Measurements from ENCODE around the gene CTAGE6. TPM values are rescaled to one million over a fixed set of nuclear protein-coding genes. Genes with fewer than 3 reads are reported as not detected.
"Not testable (repeated sequence)": the region's sequence is repeated elsewhere in the genome, so short reads cannot be mapped to it uniquely, and the experiment has no call there.

Gene CTAGE6
- polyA plus RNA-seq, 1 donor (not counting 4 experiments of a cell fraction or from before 2014, with no cell fraction given) = not detected

DNA sequence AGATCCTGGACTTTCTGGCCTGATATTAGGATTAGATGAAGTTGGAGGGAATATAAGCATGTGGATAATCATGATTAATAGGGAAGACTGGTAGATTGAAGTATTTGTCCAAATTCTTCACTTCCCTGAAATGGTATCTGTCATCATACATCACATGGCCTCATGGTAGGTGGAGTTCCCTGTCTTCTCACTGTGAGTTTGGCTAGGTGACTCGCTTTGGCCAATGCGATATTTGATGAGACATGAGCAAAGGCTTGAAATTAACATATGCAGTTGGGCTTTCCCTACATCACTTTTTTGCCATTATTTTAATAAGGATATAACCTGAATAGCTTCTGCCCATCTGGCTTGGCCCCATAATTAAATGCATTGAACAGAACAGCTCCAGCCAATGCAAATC is 35.1 kb upstream of the CTAGE6 start:
- H3K4me1 ChIP-seq (ENCODE audit: control insufficient read depth, extremely low read depth, insufficient read depth, low read length); H3K9me3 ChIP-seq (ENCODE audit: control insufficient read depth, low read depth, low read length); FAIRE-seq; H3K9me1 ChIP-seq (ENCODE audit: control insufficient read depth, extremely low read depth, insufficient read depth, low read length); H3K27ac ChIP-seq (ENCODE audit: control insufficient read depth, insufficient read depth, low read length); H2AFZ ChIP-seq (ENCODE audit: control insufficient read depth, low read length); H3K79me2 ChIP-seq (ENCODE audit: control insufficient read depth, insufficient read depth, low read length); H3K4me3 ChIP-seq (ENCODE audit: control insufficient read depth in 2 of 3, extremely low read depth in 1 of 3, insufficient read depth in 2 of 3, low read depth in 1 of 3, low read length in 3 of 3); DNase-seq (ENCODE audit: low read depth, low spot score); dilution Hi-C loops (cut with MboI; ENCODE audit: extremely low pct_ligation_motif_present, low sequenced_read_pairs); H3K4me2 ChIP-seq (ENCODE audit: control insufficient read depth, extremely low read depth, insufficient read depth, low read depth, low read length); H3K9ac ChIP-seq (ENCODE audit: control insufficient read depth, extremely low read depth, insufficient read depth, low read length); H3K27me3 ChIP-seq (ENCODE audit: control insufficient read depth, extremely low read depth, insufficient read depth, low read length); H3K36me3 ChIP-seq (ENCODE audit: control insufficient read depth in 2 of 2, extremely low read depth in 1 of 2, insufficient read depth in 2 of 2, low read length in 2 of 2); H4K20me1 ChIP-seq (ENCODE audit: control insufficient read depth, extremely low read depth, insufficient read depth, low read length): not testable (repeated sequence)

DNA sequence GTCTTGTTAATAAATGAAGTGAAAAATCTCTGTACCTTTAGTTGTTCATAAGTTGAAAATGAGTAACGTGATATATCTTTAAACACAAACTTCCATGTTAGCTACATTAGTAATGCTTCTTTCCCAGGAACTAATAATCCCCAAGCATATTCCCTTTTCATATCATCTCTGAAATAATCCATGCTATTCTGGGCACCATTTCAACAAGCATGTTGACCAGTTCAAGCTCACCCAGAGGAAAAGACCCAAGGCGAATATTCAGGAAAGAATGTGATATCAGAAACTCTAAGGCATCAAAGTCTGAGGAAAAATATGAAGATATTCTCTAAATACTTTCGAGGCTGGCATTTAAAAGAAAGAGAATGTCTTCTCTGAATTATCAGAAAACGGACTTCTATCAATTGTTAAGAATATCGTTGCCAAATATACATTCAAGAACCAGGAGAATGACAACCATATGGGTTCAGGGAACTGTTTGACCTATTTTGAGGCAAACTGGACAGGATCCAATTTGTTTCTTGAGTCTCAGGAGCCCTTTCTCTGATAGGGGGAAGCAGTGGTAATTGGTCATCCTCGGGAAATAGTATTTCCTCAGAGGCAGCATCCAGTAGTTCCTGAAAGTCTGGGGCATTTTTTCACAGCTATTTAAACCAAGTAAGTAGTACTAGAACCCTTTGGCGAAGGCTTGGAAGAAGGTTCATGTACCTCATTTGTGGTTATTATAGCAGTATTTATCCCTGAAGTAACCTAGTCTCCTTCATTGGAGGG is 28.1 kb upstream of the CTAGE6 start:
- FAIRE-seq; H3K9ac ChIP-seq (ENCODE audit: control insufficient read depth, extremely low read depth, insufficient read depth, low read length); H3K4me1 ChIP-seq (ENCODE audit: control insufficient read depth, extremely low read depth, insufficient read depth, low read length); H3K4me2 ChIP-seq (ENCODE audit: control insufficient read depth, extremely low read depth, insufficient read depth, low read depth, low read length); H3K27me3 ChIP-seq (ENCODE audit: control insufficient read depth, extremely low read depth, insufficient read depth, low read length); H3K9me1 ChIP-seq (ENCODE audit: control insufficient read depth, extremely low read depth, insufficient read depth, low read length); H3K4me3 ChIP-seq (ENCODE audit: control insufficient read depth in 2 of 3, extremely low read depth in 1 of 3, insufficient read depth in 2 of 3, low read depth in 1 of 3, low read length in 3 of 3); DNase-seq (ENCODE audit: low read depth, low spot score); H3K36me3 ChIP-seq (ENCODE audit: control insufficient read depth in 2 of 2, extremely low read depth in 1 of 2, insufficient read depth in 2 of 2, low read length in 2 of 2); dilution Hi-C loops (cut with MboI; ENCODE audit: extremely low pct_ligation_motif_present, low sequenced_read_pairs); H3K79me2 ChIP-seq (ENCODE audit: control insufficient read depth, insufficient read depth, low read length); H3K9me3 ChIP-seq (ENCODE audit: control insufficient read depth, low read depth, low read length); H3K27ac ChIP-seq (ENCODE audit: control insufficient read depth, insufficient read depth, low read length); H4K20me1 ChIP-seq (ENCODE audit: control insufficient read depth, extremely low read depth, insufficient read depth, low read length); H2AFZ ChIP-seq (ENCODE audit: control insufficient read depth, low read length): not testable (repeated sequence)

DNA sequence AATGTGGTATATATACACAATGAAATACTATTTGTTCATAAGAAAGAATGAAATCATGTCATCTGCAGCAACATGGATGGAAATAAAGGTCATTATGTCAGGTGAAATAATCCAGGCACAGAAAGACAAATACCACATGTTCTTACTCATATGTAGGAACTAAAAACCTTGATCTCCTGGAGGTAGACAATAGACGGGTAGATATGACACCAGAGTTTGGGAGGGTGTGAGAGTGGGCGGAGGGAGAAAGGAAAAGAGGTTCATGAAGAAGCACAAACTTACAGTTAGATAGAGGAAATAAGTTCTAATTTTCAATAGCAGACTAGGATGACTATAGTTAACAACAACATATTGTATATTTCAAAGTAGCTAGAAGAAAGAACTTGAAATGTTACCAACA is 22.1 kb upstream of the CTAGE6 start:
- H3K27ac ChIP-seq (ENCODE audit: control insufficient read depth, insufficient read depth, low read length); H2AFZ ChIP-seq (ENCODE audit: control insufficient read depth, low read length); FAIRE-seq; DNase-seq (ENCODE audit: low read depth, low spot score); H3K4me2 ChIP-seq (ENCODE audit: control insufficient read depth, extremely low read depth, insufficient read depth, low read depth, low read length); H4K20me1 ChIP-seq (ENCODE audit: control insufficient read depth, extremely low read depth, insufficient read depth, low read length); H3K9me1 ChIP-seq (ENCODE audit: control insufficient read depth, extremely low read depth, insufficient read depth, low read length); H3K9me3 ChIP-seq (ENCODE audit: control insufficient read depth, low read depth, low read length); H3K4me1 ChIP-seq (ENCODE audit: control insufficient read depth, extremely low read depth, insufficient read depth, low read length); H3K4me3 ChIP-seq (ENCODE audit: control insufficient read depth in 2 of 3, extremely low read depth in 1 of 3, insufficient read depth in 2 of 3, low read depth in 1 of 3, low read length in 3 of 3); H3K36me3 ChIP-seq (ENCODE audit: control insufficient read depth in 2 of 2, extremely low read depth in 1 of 2, insufficient read depth in 2 of 2, low read length in 2 of 2); H3K9ac ChIP-seq (ENCODE audit: control insufficient read depth, extremely low read depth, insufficient read depth, low read length); H3K27me3 ChIP-seq (ENCODE audit: control insufficient read depth, extremely low read depth, insufficient read depth, low read length); dilution Hi-C loops (cut with MboI; ENCODE audit: extremely low pct_ligation_motif_present, low sequenced_read_pairs); H3K79me2 ChIP-seq (ENCODE audit: control insufficient read depth, insufficient read depth, low read length): not testable (repeated sequence)

DNA sequence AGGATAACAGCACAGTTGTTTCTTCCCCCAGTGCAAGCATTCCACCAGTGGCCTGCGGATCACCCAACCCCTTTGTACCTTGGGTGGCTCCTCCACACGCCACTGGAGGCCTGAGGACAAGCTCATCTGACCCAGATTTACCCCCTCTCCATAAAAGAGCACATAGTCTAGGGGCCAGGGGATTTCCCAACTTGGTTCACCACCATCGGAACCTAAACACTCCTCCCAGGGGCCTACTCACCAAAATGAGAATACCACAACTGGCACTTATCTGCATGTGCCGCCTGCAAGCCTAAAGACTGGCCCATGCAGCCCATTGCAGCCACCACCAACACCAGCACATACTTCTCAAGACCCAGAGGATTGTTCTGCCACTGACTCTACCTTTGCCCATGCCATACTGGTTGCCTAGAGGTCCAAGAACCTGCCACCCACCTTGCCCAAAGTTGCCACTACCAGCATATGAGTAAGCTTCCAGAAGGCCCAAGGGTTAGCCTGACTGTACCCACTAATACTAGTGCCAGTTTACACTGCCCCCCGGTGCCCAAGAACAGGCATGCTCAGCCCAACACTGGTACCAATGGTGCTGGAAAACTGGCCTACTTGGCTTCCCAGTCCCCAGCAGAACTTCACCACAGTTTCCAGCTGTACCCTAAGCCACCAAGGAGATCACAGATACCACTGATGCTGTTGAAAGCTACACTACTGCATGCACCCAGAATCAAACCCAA is 15.4 kb upstream of the CTAGE6 start:
- H3K27me3 ChIP-seq (ENCODE audit: control insufficient read depth, extremely low read depth, insufficient read depth, low read length); H3K79me2 ChIP-seq (ENCODE audit: control insufficient read depth, insufficient read depth, low read length); H3K36me3 ChIP-seq (ENCODE audit: control insufficient read depth in 2 of 2, extremely low read depth in 1 of 2, insufficient read depth in 2 of 2, low read length in 2 of 2); DNase-seq (ENCODE audit: low read depth, low spot score); H3K9ac ChIP-seq (ENCODE audit: control insufficient read depth, extremely low read depth, insufficient read depth, low read length); H4K20me1 ChIP-seq (ENCODE audit: control insufficient read depth, extremely low read depth, insufficient read depth, low read length); H3K9me1 ChIP-seq (ENCODE audit: control insufficient read depth, extremely low read depth, insufficient read depth, low read length); H2AFZ ChIP-seq (ENCODE audit: control insufficient read depth, low read length); H3K4me2 ChIP-seq (ENCODE audit: control insufficient read depth, extremely low read depth, insufficient read depth, low read depth, low read length); H3K4me1 ChIP-seq (ENCODE audit: control insufficient read depth, extremely low read depth, insufficient read depth, low read length); H3K9me3 ChIP-seq (ENCODE audit: control insufficient read depth, low read depth, low read length); H3K27ac ChIP-seq (ENCODE audit: control insufficient read depth, insufficient read depth, low read length); dilution Hi-C loops (cut with MboI; ENCODE audit: extremely low pct_ligation_motif_present, low sequenced_read_pairs); H3K4me3 ChIP-seq (ENCODE audit: control insufficient read depth in 2 of 3, extremely low read depth in 1 of 3, insufficient read depth in 2 of 3, low read depth in 1 of 3, low read length in 3 of 3); FAIRE-seq: not testable (repeated sequence)

DNA sequence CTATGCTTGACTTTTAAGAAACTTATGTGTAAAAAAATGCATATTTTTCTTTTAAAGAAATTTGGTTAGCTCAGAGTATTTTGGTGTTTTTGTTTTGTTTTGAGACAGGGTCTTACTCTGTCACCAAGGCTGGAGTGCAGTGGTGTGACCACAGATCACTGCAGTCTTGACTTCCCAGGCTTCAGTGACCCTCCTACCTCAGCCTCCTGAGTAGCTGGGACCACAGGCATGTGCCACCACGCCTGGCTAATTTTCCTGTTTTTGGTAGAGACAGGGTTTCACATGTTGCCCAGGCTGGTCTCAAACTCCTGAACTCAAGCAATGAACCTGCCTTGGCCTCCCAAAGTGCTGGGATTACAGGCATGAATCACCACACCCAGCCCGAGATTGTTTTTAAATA is 10.0 kb upstream of the CTAGE6 start:
- H3K36me3 ChIP-seq (ENCODE audit: control insufficient read depth in 2 of 2, extremely low read depth in 1 of 2, insufficient read depth in 2 of 2, low read length in 2 of 2); H3K79me2 ChIP-seq (ENCODE audit: control insufficient read depth, insufficient read depth, low read length); H3K9me3 ChIP-seq (ENCODE audit: control insufficient read depth, low read depth, low read length); H3K9ac ChIP-seq (ENCODE audit: control insufficient read depth, extremely low read depth, insufficient read depth, low read length); H3K27ac ChIP-seq (ENCODE audit: control insufficient read depth, insufficient read depth, low read length); dilution Hi-C loops (cut with MboI; ENCODE audit: extremely low pct_ligation_motif_present, low sequenced_read_pairs); H3K9me1 ChIP-seq (ENCODE audit: control insufficient read depth, extremely low read depth, insufficient read depth, low read length); DNase-seq (ENCODE audit: low read depth, low spot score); H3K27me3 ChIP-seq (ENCODE audit: control insufficient read depth, extremely low read depth, insufficient read depth, low read length); FAIRE-seq; H3K4me2 ChIP-seq (ENCODE audit: control insufficient read depth, extremely low read depth, insufficient read depth, low read depth, low read length); H4K20me1 ChIP-seq (ENCODE audit: control insufficient read depth, extremely low read depth, insufficient read depth, low read length); H3K4me3 ChIP-seq (ENCODE audit: control insufficient read depth in 2 of 3, extremely low read depth in 1 of 3, insufficient read depth in 2 of 3, low read depth in 1 of 3, low read length in 3 of 3); H3K4me1 ChIP-seq (ENCODE audit: control insufficient read depth, extremely low read depth, insufficient read depth, low read length); H2AFZ ChIP-seq (ENCODE audit: control insufficient read depth, low read length): not testable (repeated sequence)
